ENCODE measurements around the gene FRMD4A.

FRMD4A gene

GRCh38 chr10:13703997-13704536 lies 626.7 kb downstream of the FRMD4A start:
- H3K9me3 Mint-ChIP-seq = no peaks in the 10 kb centered on the region
- peaks cover 67% of the 10 kb centered on the region for H3K27me3 Mint-ChIP-seq
- no peak overlapping the region for H3K4me3 Mint-ChIP-seq
- CTCF ChIA-PET = interaction anchor here (1.0 kb wide), 1 partner anchor 41 kb away, joined by 3 read pairs; no protein-coding TSS in a partner anchor
- no peak overlapping the region for H3K27ac Mint-ChIP-seq
- DNase-seq = no peak
- H3K36me3 Mint-ChIP-seq = no peaks in the 10 kb centered on the region
- peaks cover 18% of the 10 kb centered on the region for H3K4me1 Mint-ChIP-seq

GRCh38 chr10:13703101-13703818 lies 627.5 kb downstream of the FRMD4A start:
- Mint-ChIP-seq H3K4me1 (peaks cover 16% of the 10 kb centered on the region), H3K9me3 (no peaks in the 10 kb centered on the region), H3K36me3 (no peaks in the 10 kb centered on the region), H3K27me3 (peaks cover 62% of the 10 kb centered on the region), H3K4me3 (no peak overlapping the region), H3K27ac (no peak overlapping the region)
- no peak for DNase-seq
- CTCF ChIA-PET = interaction anchor here (1.0 kb wide), 1 partner anchor 40 kb away, joined by 3 read pairs; no protein-coding TSS in a partner anchor

- DNase-seq = no peak
- Mint-ChIP-seq H3K27ac (no peak overlapping the region), H3K4me1 (no peaks in the 10 kb centered on the region), H3K27me3 (peaks cover 47% of the 10 kb centered on the region), H3K4me3 (no peak overlapping the region), H3K36me3 (no peaks in the 10 kb centered on the region), H3K9me3 (no peaks in the 10 kb centered on the region)
- CTCF ChIA-PET = no interaction called here
Observed at GRCh38 chr10:13701157-13701919, 629.4 kb downstream of the FRMD4A start.

GRCh38 chr10:13700473-13701144 lies 630.1 kb downstream of the FRMD4A start:
- Mint-ChIP-seq H3K4me3 (no peak overlapping the region), H3K36me3 (no peaks in the 10 kb centered on the region), H3K27me3 (peaks cover 40% of the 10 kb centered on the region), H3K9me3 (no peaks in the 10 kb centered on the region), H3K4me1 (no peaks in the 10 kb centered on the region), H3K27ac (no peak overlapping the region)
- no peak for DNase-seq
- CTCF ChIA-PET = no interaction called here

GRCh38 chr10:13699216-13699615 lies 631.5 kb downstream of the FRMD4A start:
- Mint-ChIP-seq H3K4me3 (no peak overlapping the region), H3K9me3 (no peaks in the 10 kb centered on the region), H3K36me3 (no peaks in the 10 kb centered on the region), H3K27ac (no peak overlapping the region), H3K27me3 (peaks cover 26% of the 10 kb centered on the region), H3K4me1 (no peaks in the 10 kb centered on the region)
- no peak for DNase-seq
- CTCF ChIA-PET = no interaction called here

- H3K36me3 Mint-ChIP-seq = no peaks in the 10 kb centered on the region
- no peak for DNase-seq
- H3K4me3 Mint-ChIP-seq = no peak overlapping the region
- no peaks in the 10 kb centered on the region for H3K4me1 Mint-ChIP-seq
- H3K9me3 Mint-ChIP-seq = no peaks in the 10 kb centered on the region
- CTCF ChIA-PET = no interaction called here
- no peak overlapping the region for H3K27ac Mint-ChIP-seq
- peaks cover 19% of the 10 kb centered on the region for H3K27me3 Mint-ChIP-seq
Observed at GRCh38 chr10:13698217-13698616, 632.5 kb downstream of the FRMD4A start.

GRCh38 chr10:13696071-13696470 lies 634.7 kb downstream of the FRMD4A start:
- no peaks in the 10 kb centered on the region for H3K36me3 Mint-ChIP-seq
- no peak overlapping the region for H3K4me3 Mint-ChIP-seq
- H3K27me3 Mint-ChIP-seq = peaks cover 16% of the 10 kb centered on the region
- H3K9me3 Mint-ChIP-seq = no peaks in the 10 kb centered on the region
- CTCF ChIA-PET = no interaction called here
- no peaks in the 10 kb centered on the region for H3K4me1 Mint-ChIP-seq
- DNase-seq = no peak
- H3K27ac Mint-ChIP-seq = no peak overlapping the region

- DNase-seq = no peak
- Mint-ChIP-seq H3K9me3 (no peaks in the 10 kb centered on the region), H3K4me3 (no peak overlapping the region), H3K36me3 (no peaks in the 10 kb centered on the region), H3K4me1 (no peaks in the 10 kb centered on the region), H3K27me3 (peaks cover 16% of the 10 kb centered on the region), H3K27ac (no peak overlapping the region)
- CTCF ChIA-PET = no interaction called here
Observed at GRCh38 chr10:13695588-13695987, 635.1 kb downstream of the FRMD4A start.

GRCh38 chr10:13693783-13694700 lies 636.7 kb downstream of the FRMD4A start:
- no peak for DNase-seq
- Mint-ChIP-seq H3K27ac (no peak overlapping the region), H3K36me3 (no peaks in the 10 kb centered on the region), H3K4me3 (no peak overlapping the region), H3K9me3 (no peaks in the 10 kb centered on the region), H3K4me1 (no peaks in the 10 kb centered on the region), H3K27me3 (peaks cover 4% of the 10 kb centered on the region)
- CTCF ChIA-PET = interaction anchor here (0.7 kb wide), 1 partner anchor 468 kb away, joined by 3 read pairs; no protein-coding TSS in a partner anchor

GRCh38 chr10:13690281-13690825 lies 640.4 kb downstream of the FRMD4A start:
- no peaks in the 10 kb centered on the region for H3K36me3 Mint-ChIP-seq
- no peak for DNase-seq
- H3K27ac Mint-ChIP-seq = no peak overlapping the region
- CTCF ChIA-PET = no interaction called here
- no peak overlapping the region for H3K4me3 Mint-ChIP-seq
- no peaks in the 10 kb centered on the region for H3K4me1 Mint-ChIP-seq
- H3K27me3 Mint-ChIP-seq = no peaks in the 10 kb centered on the region
- H3K9me3 Mint-ChIP-seq = no peaks in the 10 kb centered on the region

- Mint-ChIP-seq H3K27me3 (peaks cover 4% of the 10 kb centered on the region), H3K4me3 (no peak overlapping the region), H3K4me1 (no peaks in the 10 kb centered on the region), H3K36me3 (no peaks in the 10 kb centered on the region), H3K27ac (no peak overlapping the region), H3K9me3 (no peaks in the 10 kb centered on the region)
- CTCF ChIA-PET = no interaction called here
- DNase-seq = no peak
Observed at GRCh38 chr10:13686331-13686752, 644.4 kb downstream of the FRMD4A start.

GRCh38 chr10:13685885-13686284 lies 644.8 kb downstream of the FRMD4A start:
- Mint-ChIP-seq H3K4me1 (no peaks in the 10 kb centered on the region), H3K4me3 (no peak overlapping the region), H3K27me3 (peaks cover 4% of the 10 kb centered on the region), H3K27ac (no peak overlapping the region), H3K36me3 (no peaks in the 10 kb centered on the region), H3K9me3 (no peaks in the 10 kb centered on the region)
- DNase-seq = no peak
- CTCF ChIA-PET = no interaction called here

- H3K4me3 Mint-ChIP-seq = no peak overlapping the region
- no peaks in the 10 kb centered on the region for H3K36me3 Mint-ChIP-seq
- H3K9me3 Mint-ChIP-seq = no peaks in the 10 kb centered on the region
- no peak for DNase-seq
- no peaks in the 10 kb centered on the region for H3K4me1 Mint-ChIP-seq
- CTCF ChIA-PET = no interaction called here
- peaks cover 4% of the 10 kb centered on the region for H3K27me3 Mint-ChIP-seq
- H3K27ac Mint-ChIP-seq = no peak overlapping the region
Observed at GRCh38 chr10:13684806-13685482, 645.8 kb downstream of the FRMD4A start.
